DOHH2 (cell line): Measurements from ENCODE around the gene OTUD7B.

ENCODE experiments used
- H3F3A ChIP-seq: fragments of 200-600 bp; sonication (generic), shearing (Covaris generic); 2 replicates; pipeline ENCODE4 v1.6.0; 2016; ENCODE audit warnings: antibody characterized with exemption, mild to moderate bottlenecking; ENCODE audit not compliant: control insufficient read depth, insufficient read depth
- H3K27ac ChIP-seq: fragments of 200-600 bp; sonication (generic); 2 replicates; pipeline ENCODE4 v1.5.1; 2014; ENCODE audit warnings: low read depth, mild to moderate bottlenecking, low read length, moderate library complexity
- H3K27me3 ChIP-seq: fragments of 200-600 bp; sonication (generic); 2 replicates; pipeline ENCODE4 v1.6.1; 2014; ENCODE audit warnings: mild to moderate bottlenecking, low read length, mixed read lengths; ENCODE audit not compliant: control insufficient read depth
- H3K36me3 ChIP-seq: fragments of 200-600 bp; sonication (generic); 2 replicates; pipeline ENCODE4 v1.6.1; 2014; ENCODE audit warnings: mild to moderate bottlenecking, low read length, moderate library complexity, mixed read lengths; ENCODE audit not compliant: control insufficient read depth
- H3K4me1 ChIP-seq: fragments of 200-600 bp; sonication (generic); 2 replicates; pipeline ENCODE4 v1.6.1; 2014; ENCODE audit warnings: mild to moderate bottlenecking, low read length, mixed read lengths; ENCODE audit not compliant: control insufficient read depth
- H3K4me2 ChIP-seq: fragments of 200-600 bp; sonication (generic); 2 replicates; pipeline ENCODE4 v1.6.0; 2014; ENCODE audit warnings: mild to moderate bottlenecking, low read length, moderate library complexity
- H3K4me3 ChIP-seq: fragments of 200-600 bp; sonication (generic); 2 replicates; pipeline ENCODE4 v1.5.1; 2014; ENCODE audit warnings: mild to moderate bottlenecking, low read length, mixed read lengths
- H3K79me2 ChIP-seq: fragments of 200-600 bp; sonication (generic); 2 replicates; pipeline ENCODE4 v1.6.1; 2014; ENCODE audit warnings: mild to moderate bottlenecking, low read length, mixed read lengths; ENCODE audit not compliant: control insufficient read depth
- H3K9me2 ChIP-seq: fragments of 200-600 bp; sonication (generic); replicated peaks from 2 replicates; pipeline ENCODE4 v1.6.1; 2014; ENCODE audit warnings: mild to moderate bottlenecking, low read length, mixed read lengths; ENCODE audit not compliant: control insufficient read depth
- H3K9me3 ChIP-seq: fragments of 200-600 bp; sonication (generic); 2 replicates; pipeline ENCODE4 v1.6.1; 2014; ENCODE audit warnings: antibody characterized with exemption, low read length, mixed read lengths; ENCODE audit not compliant: control insufficient read depth, insufficient read depth
- H4K20me1 ChIP-seq: fragments of 200-600 bp; sonication (generic); 2 replicates; pipeline ENCODE4 v1.6.0; 2014; ENCODE audit warnings: low read depth, mild to moderate bottlenecking, antibody characterized with exemption, low read length, moderate library complexity; ENCODE audit not compliant: control insufficient read depth, insufficient read depth
- EZH2phosphoT487 ChIP-seq: fragments of 200-600 bp; sonication (generic); IDR thresholded peaks from 2 replicates; pipeline ENCODE4 v1.6.1; 2017; ENCODE audit warnings: borderline replicate concordance, mild to moderate bottlenecking, antibody characterized with exemption, low read length, moderate library complexity, mixed read lengths
- TF ChIP-seq, protein P1 (sequence below): fragments of 200-600 bp; sonication (generic); IDR thresholded peaks from one replicate; pipeline ENCODE4 v1.5.1; 2014; ENCODE audit warnings: antibody characterized with exemption, mild to moderate bottlenecking, low read depth, low read length; ENCODE audit not compliant: poor library complexity, severe bottlenecking

The OTUD7B gene

DNA sequence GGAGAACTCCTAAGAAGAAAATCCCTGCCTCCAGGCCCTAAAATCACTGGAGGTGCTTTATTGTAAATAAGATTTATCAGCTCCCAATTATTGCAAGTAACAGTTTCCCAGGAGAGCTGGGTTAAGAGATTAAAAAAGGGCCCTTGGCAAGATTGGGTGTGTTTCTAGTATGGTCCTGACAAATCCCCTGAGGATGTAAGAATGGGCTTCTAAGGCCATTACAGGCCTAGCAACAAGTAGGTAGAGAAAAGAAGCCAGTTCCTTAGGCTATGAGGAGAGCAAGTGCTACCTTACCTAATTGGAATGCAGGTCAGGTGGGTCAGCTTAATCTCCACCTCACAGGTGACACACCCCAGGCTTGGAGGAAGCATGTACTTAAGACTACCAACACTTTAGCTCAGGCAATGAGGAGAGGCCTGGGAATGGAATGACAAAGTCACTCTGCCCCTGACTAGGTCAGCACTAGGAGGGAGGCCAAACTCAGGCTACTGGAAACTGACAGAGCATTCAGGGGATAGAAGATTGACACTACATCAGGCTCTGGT is 6.8 kb upstream of the OTUD7B start:
- no peaks in the 10 kb centered on the region for H4K20me1 ChIP-seq
- no peak for TF ChIP-seq EZH2phosphoT487
- TF ChIP-seq, protein P1, sequence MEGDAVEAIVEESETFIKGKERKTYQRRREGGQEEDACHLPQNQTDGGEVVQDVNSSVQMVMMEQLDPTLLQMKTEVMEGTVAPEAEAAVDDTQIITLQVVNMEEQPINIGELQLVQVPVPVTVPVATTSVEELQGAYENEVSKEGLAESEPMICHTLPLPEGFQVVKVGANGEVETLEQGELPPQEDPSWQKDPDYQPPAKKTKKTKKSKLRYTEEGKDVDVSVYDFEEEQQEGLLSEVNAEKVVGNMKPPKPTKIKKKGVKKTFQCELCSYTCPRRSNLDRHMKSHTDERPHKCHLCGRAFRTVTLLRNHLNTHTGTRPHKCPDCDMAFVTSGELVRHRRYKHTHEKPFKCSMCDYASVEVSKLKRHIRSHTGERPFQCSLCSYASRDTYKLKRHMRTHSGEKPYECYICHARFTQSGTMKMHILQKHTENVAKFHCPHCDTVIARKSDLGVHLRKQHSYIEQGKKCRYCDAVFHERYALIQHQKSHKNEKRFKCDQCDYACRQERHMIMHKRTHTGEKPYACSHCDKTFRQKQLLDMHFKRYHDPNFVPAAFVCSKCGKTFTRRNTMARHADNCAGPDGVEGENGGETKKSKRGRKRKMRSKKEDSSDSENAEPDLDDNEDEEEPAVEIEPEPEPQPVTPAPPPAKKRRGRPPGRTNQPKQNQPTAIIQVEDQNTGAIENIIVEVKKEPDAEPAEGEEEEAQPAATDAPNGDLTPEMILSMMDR = no peak
- peaks cover 10% of the 10 kb centered on the region for H3K4me1 ChIP-seq
- H3K79me2 ChIP-seq = no peaks in the 10 kb centered on the region
- no peak overlapping the region for H3K27ac ChIP-seq
- H3K4me2 ChIP-seq = no peak overlapping the region
- H3K36me3 ChIP-seq = no peaks in the 10 kb centered on the region
- no peaks in the 10 kb centered on the region for H3K9me2 ChIP-seq
- H3K9me3 ChIP-seq = no peaks in the 10 kb centered on the region
- no peaks in the 10 kb centered on the region for H3F3A ChIP-seq
- H3K4me3 ChIP-seq = no peak overlapping the region
- peaks cover 48% of the 10 kb centered on the region for H3K27me3 ChIP-seq

DNA sequence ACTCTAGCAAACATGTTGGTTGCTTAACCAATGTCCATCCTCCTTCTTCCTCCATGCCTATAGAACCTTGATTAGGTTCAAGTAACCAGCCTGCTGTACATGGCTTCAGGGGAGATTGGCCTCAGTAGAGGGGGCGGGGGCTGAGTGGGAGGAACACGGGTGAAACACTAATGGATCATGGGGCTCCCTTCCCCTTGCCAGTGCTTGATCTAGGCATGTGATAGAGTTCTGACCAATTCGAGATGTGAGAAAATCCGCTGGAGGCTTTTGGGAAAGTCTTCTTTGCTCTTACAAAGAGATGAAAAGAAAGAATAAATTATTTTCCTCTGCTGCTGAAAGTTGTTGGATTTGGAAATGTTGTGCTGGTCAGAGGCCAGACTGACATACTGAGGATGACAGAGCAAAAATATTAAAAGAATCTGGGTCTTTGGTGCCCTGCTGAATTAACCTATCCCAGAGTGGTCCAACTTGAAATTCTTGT is 5.2 kb upstream of the OTUD7B start:
- peaks cover 12% of the 10 kb centered on the region for H3K4me1 ChIP-seq
- H3K27me3 ChIP-seq = peaks cover 52% of the 10 kb centered on the region
- H3K4me3 ChIP-seq = no peak overlapping the region
- H3K36me3 ChIP-seq = no peaks in the 10 kb centered on the region
- no peaks in the 10 kb centered on the region for H3F3A ChIP-seq
- no peaks in the 10 kb centered on the region for H3K9me2 ChIP-seq
- TF ChIP-seq EZH2phosphoT487 = no peak
- TF ChIP-seq, protein P1 = no peak
- no peaks in the 10 kb centered on the region for H3K9me3 ChIP-seq
- no peak overlapping the region for H3K4me2 ChIP-seq
- H3K79me2 ChIP-seq = no peaks in the 10 kb centered on the region
- no peak overlapping the region for H3K27ac ChIP-seq
- no peaks in the 10 kb centered on the region for H4K20me1 ChIP-seq

DNA sequence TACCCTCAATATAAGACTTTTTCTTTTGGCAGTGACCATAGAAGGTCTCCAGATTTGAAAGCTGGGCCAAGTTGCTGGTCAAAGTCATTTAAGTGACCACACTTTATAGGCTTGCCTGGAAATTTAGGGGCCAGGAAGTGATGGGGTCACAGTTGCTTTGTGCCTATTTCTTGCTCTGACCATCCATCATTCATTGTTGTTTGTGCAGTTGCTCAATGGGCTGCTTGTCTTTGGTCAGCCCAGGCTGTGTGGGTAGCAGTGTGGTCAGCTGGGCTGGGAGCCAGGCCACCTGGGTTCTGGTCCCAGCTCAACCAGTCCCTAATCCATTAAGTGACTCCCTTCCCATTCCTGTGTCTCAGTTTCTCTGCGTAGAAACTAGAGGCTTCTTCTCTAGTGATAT is 2.1 kb upstream of the OTUD7B start:
- Histone ChIP-seq H3K79me2 (no peaks in the 10 kb centered on the region), H4K20me1 (no peaks in the 10 kb centered on the region), H3K4me3 (no peak overlapping the region), H3K4me1 (peaks cover 9% of the 10 kb centered on the region; the same call in 1 of the 2 replicates), H3K27me3 (peaks cover 69% of the 10 kb centered on the region), H3K9me2 (no peaks in the 10 kb centered on the region), H3K36me3 (no peaks in the 10 kb centered on the region), H3K9me3 (no peaks in the 10 kb centered on the region), H3K4me2 (no peak overlapping the region), H3K27ac (no peak overlapping the region), H3F3A (no peaks in the 10 kb centered on the region; the same call in 1 of the 2 replicates)
- TF ChIP-seq, protein P1 = no peak
- no peak for TF ChIP-seq EZH2phosphoT487
